ENCODE results near the gene SMC5.

DNA sequence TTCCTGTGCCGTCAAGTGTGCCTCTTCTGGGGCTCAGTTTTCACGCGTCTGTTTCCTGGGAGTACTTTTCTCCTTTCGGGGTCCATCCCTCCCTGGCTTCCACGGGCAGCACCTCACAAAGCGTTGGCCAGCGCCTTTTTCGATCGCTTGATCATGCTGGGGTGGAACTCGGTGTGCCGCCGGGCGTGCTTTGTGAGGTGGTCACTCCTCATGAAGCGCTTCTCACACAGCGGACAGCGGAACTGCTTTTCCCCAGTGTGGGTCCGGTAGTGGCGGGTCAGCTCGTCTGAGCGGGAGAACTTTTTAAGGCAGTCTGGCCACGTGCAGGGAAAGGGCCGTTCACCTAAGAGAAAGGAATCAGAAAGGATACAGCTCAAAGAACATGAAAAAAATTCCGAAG, 128.9 kb downstream of the SMC5 start:
- TF ChIP-seq EZH2 (IDR thresholded peaks at IDR 0.05; ENCODE audit: insufficient read depth, low read length) = no peak
- TF ChIP-seq, protein P1, sequence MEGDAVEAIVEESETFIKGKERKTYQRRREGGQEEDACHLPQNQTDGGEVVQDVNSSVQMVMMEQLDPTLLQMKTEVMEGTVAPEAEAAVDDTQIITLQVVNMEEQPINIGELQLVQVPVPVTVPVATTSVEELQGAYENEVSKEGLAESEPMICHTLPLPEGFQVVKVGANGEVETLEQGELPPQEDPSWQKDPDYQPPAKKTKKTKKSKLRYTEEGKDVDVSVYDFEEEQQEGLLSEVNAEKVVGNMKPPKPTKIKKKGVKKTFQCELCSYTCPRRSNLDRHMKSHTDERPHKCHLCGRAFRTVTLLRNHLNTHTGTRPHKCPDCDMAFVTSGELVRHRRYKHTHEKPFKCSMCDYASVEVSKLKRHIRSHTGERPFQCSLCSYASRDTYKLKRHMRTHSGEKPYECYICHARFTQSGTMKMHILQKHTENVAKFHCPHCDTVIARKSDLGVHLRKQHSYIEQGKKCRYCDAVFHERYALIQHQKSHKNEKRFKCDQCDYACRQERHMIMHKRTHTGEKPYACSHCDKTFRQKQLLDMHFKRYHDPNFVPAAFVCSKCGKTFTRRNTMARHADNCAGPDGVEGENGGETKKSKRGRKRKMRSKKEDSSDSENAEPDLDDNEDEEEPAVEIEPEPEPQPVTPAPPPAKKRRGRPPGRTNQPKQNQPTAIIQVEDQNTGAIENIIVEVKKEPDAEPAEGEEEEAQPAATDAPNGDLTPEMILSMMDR (IDR thresholded peaks at IDR 0.05; ENCODE audit: insufficient read depth, low read depth, low read length) = no peak
